Kidney epithelial cell (primary cell): ENCODE measurements around the gene GLUD2. TPM values are rescaled to one million over a fixed set of nuclear protein-coding genes. Genes with fewer than 3 reads are reported as not detected.

Source experiments
- DNase-seq: peaks from one replicate; pipeline ENCODE4 v3.0.0-alpha.2; 2010; ENCODE audit warnings: low read depth
- H3K27me3 ChIP-seq: 2 replicates; pipeline ENCODE4 v1.6.0; 2011; ENCODE audit warnings: low read length; ENCODE audit not compliant: control insufficient read depth, insufficient read depth
- H3K36me3 ChIP-seq: 2 replicates; pipeline ENCODE4 v1.5.1; 2011; ENCODE audit warnings: low read length; ENCODE audit not compliant: control insufficient read depth, insufficient read depth
- H3K4me3 ChIP-seq: 2 replicates; pipeline ENCODE4 v1.5.1; 2011; ENCODE audit warnings: low read depth, mild to moderate bottlenecking, control low read depth, low read length
- CTCF ChIP-seq: IDR thresholded peaks from 2 replicates; pipeline ENCODE4 v1.5.1; 2011; ENCODE audit warnings: mild to moderate bottlenecking, moderate library complexity, low read length, control low read depth, inconsistent platforms; ENCODE audit not compliant: insufficient read depth, poor library complexity, severe bottlenecking
- total RNA-seq: library from RNA; depleted of rRNA; stranded (reverse); fragments of >200 nt; gene quantifications from 2 replicates; pipeline ENCODE4 v1.2.3, GENCODE V29; 2015

The GLUD2 gene
- total RNA-seq, 1 donor from 2014 or later, result 0.92 TPM

- Histone ChIP-seq H3K27me3 (no peaks in the 10 kb centered on the region), H3K4me3 (no peak overlapping the region), H3K36me3 (no peaks in the 10 kb centered on the region)
- DNase-seq, result no peak
- TF ChIP-seq CTCF, result no peak
Observed at GRCh38 chrX:121011254-121011653, 36.2 kb upstream of the GLUD2 start.

GRCh38 chrX:121013897-121014455, 33.4 kb upstream of the GLUD2 start:
- no peak for TF ChIP-seq CTCF
- Histone ChIP-seq H3K36me3 (no peaks in the 10 kb centered on the region), H3K4me3 (no peak overlapping the region), H3K27me3 (no peaks in the 10 kb centered on the region)
- no peak for DNase-seq

- no peak for TF ChIP-seq CTCF
- H3K27me3 ChIP-seq, result no peaks in the 10 kb centered on the region
- DNase-seq, result no peak
- no peaks in the 10 kb centered on the region for H3K36me3 ChIP-seq
- H3K4me3 ChIP-seq, result no peak overlapping the region
Observed at GRCh38 chrX:121014826-121015225, 32.6 kb upstream of the GLUD2 start.

GRCh38 chrX:121028419-121028818, 19.0 kb upstream of the GLUD2 start:
- Histone ChIP-seq H3K27me3 (no peaks in the 10 kb centered on the region), H3K4me3 (no peak overlapping the region), H3K36me3 (no peaks in the 10 kb centered on the region)
- TF ChIP-seq CTCF, result no peak
- DNase-seq, result no peak

- no peak overlapping the region for H3K4me3 ChIP-seq
- no peaks in the 10 kb centered on the region for H3K36me3 ChIP-seq
- DNase-seq, result no peak
- H3K27me3 ChIP-seq, result no peaks in the 10 kb centered on the region
- TF ChIP-seq CTCF, result no peak
Observed at GRCh38 chrX:121030083-121030482, 17.3 kb upstream of the GLUD2 start.

- Histone ChIP-seq H3K36me3 (no peaks in the 10 kb centered on the region), H3K4me3 (no peak overlapping the region), H3K27me3 (no peaks in the 10 kb centered on the region)
- DNase-seq, result no peak
- TF ChIP-seq CTCF, result no peak
Observed at GRCh38 chrX:121032531-121032930, 14.9 kb upstream of the GLUD2 start.
